SK-N-SH treated with all-trans-retinoic acid at 6 μM for 48 hours (cell line): ENCODE measurements around the gene DFFA.

Experiments used
- ATAC-seq: fragments of 200-7000 bp; cut with Tn5 transposase; 3 replicates; pipeline ENCODE4 v1.9.1; 2020; ENCODE audit warnings: mild to moderate bottlenecking, moderate library complexity
- BACH2 ChIP-seq: fragments of 250-450 bp; sonication (Bioruptor Pico); IDR thresholded peaks from 2 replicates; pipeline ENCODE4 v1.9.0; 2021; ENCODE audit warnings: mild to moderate bottlenecking, borderline replicate concordance
- CSDC2 ChIP-seq: fragments of 250-450 bp; sonication (Bioruptor Pico); IDR thresholded peaks from 2 replicates; pipeline ENCODE4 v1.5.0; 2020; ENCODE audit warnings: mild to moderate bottlenecking, moderate library complexity
- ESRRG ChIP-seq: fragments of 250-450 bp; sonication (Bioruptor Pico); IDR thresholded peaks from 2 replicates; pipeline ENCODE4 v1.6.1; 2021; ENCODE audit warnings: mild to moderate bottlenecking
- GLIS3 ChIP-seq: fragments of 250-450 bp; sonication (Bioruptor Pico); IDR thresholded peaks from 2 replicates; pipeline ENCODE4 v1.5.0; 2020; ENCODE audit warnings: mild to moderate bottlenecking, moderate library complexity
- ISL1 ChIP-seq: fragments of 250-450 bp; sonication (Bioruptor Pico); IDR thresholded peaks from 2 replicates; pipeline ENCODE4 v2.1.2; 2022; ENCODE audit warnings: mild to moderate bottlenecking, moderate library complexity
- RARB ChIP-seq: fragments of 250-450 bp; sonication (Bioruptor Pico); IDR thresholded peaks from 2 replicates; pipeline ENCODE4 v1.8.0; 2021; ENCODE audit warnings: mild to moderate bottlenecking, moderate library complexity
- SNAI2 ChIP-seq: fragments of 250-450 bp; sonication (Bioruptor Pico); IDR thresholded peaks from 2 replicates; pipeline ENCODE4 v1.5.0; 2020; ENCODE audit warnings: mild to moderate bottlenecking, moderate library complexity
- TCF4 ChIP-seq: fragments of 250-450 bp; sonication (Bioruptor Pico); IDR thresholded peaks from 2 replicates; pipeline ENCODE4 v1.8.0; 2021; ENCODE audit warnings: mild to moderate bottlenecking, moderate library complexity, borderline replicate concordance
- TOX ChIP-seq: fragments of 250-450 bp; sonication (Bioruptor Pico); IDR thresholded peaks from 2 replicates; pipeline ENCODE4 v1.8.0; 2021; ENCODE audit warnings: mild to moderate bottlenecking, moderate library complexity, borderline replicate concordance
- TSHZ2 ChIP-seq: fragments of 250-450 bp; sonication (Bioruptor Pico); IDR thresholded peaks from 2 replicates; pipeline ENCODE4 v1.5.0; 2020; ENCODE audit warnings: mild to moderate bottlenecking, moderate library complexity
- ZC3H10 ChIP-seq: fragments of 250-450 bp; sonication (Bioruptor Pico); IDR thresholded peaks from 2 replicates; pipeline ENCODE4 v1.5.1; 2021; ENCODE audit warnings: mild to moderate bottlenecking, moderate library complexity
- ZFP3 ChIP-seq: fragments of 250-450 bp; sonication (Bioruptor Pico); IDR thresholded peaks from 2 replicates; pipeline ENCODE4 v1.5.0; 2020; ENCODE audit warnings: mild to moderate bottlenecking, moderate library complexity
- ZFP30 ChIP-seq: fragments of 450-650 bp; formaldehyde crosslinking; IDR thresholded peaks from 2 replicates; pipeline ENCODE4 v1.5.0; 2022; ENCODE audit warnings: mild to moderate bottlenecking, moderate library complexity
- ZNF565 ChIP-seq: fragments of 450-650 bp; formaldehyde crosslinking; conservative IDR thresholded peaks from 2 replicates; pipeline ENCODE4 v1.5.0; 2020; ENCODE audit warnings: low read depth, mild to moderate bottlenecking, moderate library complexity
- ZNF8 ChIP-seq: fragments of 450-650 bp; formaldehyde crosslinking; IDR thresholded peaks from 2 replicates; pipeline ENCODE4 v1.5.0; 2020; ENCODE audit warnings: mild to moderate bottlenecking, moderate library complexity
- TF ChIP-seq, protein P1 (sequence below): fragments of 250-450 bp; sonication (Bioruptor Pico); IDR thresholded peaks from 2 replicates; pipeline ENCODE4 v1.8.0; 2020; ENCODE audit warnings: mild to moderate bottlenecking, moderate library complexity, borderline replicate concordance
- TF ChIP-seq, protein P2 (sequence below): fragments of 250-450 bp; sonication (Bioruptor Pico); IDR thresholded peaks from 2 replicates; pipeline ENCODE4 v1.8.0; 2021; ENCODE audit warnings: low read depth, mild to moderate bottlenecking, moderate library complexity, borderline replicate concordance

The DFFA gene

GRCh38 chr1:10517677-10517982 is 45.3 kb upstream of the DFFA start:
- TF ChIP-seq ZFP3 (CRISPR knock-in tag) (no peak), ZNF565 (CRISPR knock-in tag) (no peak), ZC3H10 (CRISPR knock-in tag) (no peak), ESRRG (CRISPR knock-in tag) (no peak), ZFP30 (CRISPR knock-in tag) (no peak), BACH2 (no peak), SNAI2 (CRISPR knock-in tag) (no peak), ZNF8 (CRISPR knock-in tag) (no peak), TCF4 (CRISPR knock-in tag) (no peak), CSDC2 (CRISPR knock-in tag) (no peak), TOX (CRISPR knock-in tag) (no peak), RARB (CRISPR knock-in tag) (no peak), TSHZ2 (CRISPR knock-in tag) (no peak), ISL1 (no peak)
- TF ChIP-seq, protein P1, sequence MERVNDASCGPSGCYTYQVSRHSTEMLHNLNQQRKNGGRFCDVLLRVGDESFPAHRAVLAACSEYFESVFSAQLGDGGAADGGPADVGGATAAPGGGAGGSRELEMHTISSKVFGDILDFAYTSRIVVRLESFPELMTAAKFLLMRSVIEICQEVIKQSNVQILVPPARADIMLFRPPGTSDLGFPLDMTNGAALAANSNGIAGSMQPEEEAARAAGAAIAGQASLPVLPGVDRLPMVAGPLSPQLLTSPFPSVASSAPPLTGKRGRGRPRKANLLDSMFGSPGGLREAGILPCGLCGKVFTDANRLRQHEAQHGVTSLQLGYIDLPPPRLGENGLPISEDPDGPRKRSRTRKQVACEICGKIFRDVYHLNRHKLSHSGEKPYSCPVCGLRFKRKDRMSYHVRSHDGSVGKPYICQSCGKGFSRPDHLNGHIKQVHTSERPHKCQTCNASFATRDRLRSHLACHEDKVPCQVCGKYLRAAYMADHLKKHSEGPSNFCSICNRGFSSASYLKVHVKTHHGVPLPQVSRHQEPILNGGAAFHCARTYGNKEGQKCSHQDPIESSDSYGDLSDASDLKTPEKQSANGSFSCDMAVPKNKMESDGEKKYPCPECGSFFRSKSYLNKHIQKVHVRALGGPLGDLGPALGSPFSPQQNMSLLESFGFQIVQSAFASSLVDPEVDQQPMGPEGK (CRISPR knock-in tag) = no peak
- TF ChIP-seq, protein P2, sequence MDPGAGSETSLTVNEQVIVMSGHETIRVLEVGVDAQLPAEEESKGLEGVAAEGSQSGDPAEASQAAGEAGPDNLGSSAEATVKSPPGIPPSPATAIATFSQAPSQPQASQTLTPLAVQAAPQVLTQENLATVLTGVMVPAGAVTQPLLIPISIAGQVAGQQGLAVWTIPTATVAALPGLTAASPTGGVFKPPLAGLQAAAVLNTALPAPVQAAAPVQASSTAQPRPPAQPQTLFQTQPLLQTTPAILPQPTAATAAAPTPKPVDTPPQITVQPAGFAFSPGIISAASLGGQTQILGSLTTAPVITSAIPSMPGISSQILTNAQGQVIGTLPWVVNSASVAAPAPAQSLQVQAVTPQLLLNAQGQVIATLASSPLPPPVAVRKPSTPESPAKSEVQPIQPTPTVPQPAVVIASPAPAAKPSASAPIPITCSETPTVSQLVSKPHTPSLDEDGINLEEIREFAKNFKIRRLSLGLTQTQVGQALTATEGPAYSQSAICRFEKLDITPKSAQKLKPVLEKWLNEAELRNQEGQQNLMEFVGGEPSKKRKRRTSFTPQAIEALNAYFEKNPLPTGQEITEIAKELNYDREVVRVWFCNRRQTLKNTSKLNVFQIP (CRISPR knock-in tag) = no peak
- no peak for ATAC-seq

GRCh38 chr1:10516925-10517676 is 44.8 kb upstream of the DFFA start:
- no peak for TF ChIP-seq RARB (CRISPR knock-in tag)
- ATAC-seq = no peak

GRCh38 chr1:10515976-10516750 is 43.8 kb upstream of the DFFA start:
- no peak for ATAC-seq
- TF ChIP-seq GLIS3 (CRISPR knock-in tag) (no peak), SNAI2 (CRISPR knock-in tag) (no peak), TSHZ2 (CRISPR knock-in tag) (no peak), ISL1 (no peak), ZFP30 (CRISPR knock-in tag) (no peak), TCF4 (CRISPR knock-in tag) (no peak), CSDC2 (CRISPR knock-in tag) (no peak), BACH2 (no peak)
